HG03095 (cell line): ENCODE measurements around the gene CDH2.

Experiments used
- ATAC-seq: cut with Tn5 transposase; IDR thresholded peaks from one replicate; pipeline ENCODE4 v1.9.1; 2021; ENCODE audit warnings: moderate library complexity; ENCODE audit not compliant: unreplicated experiment

CDH2 gene

DNA sequence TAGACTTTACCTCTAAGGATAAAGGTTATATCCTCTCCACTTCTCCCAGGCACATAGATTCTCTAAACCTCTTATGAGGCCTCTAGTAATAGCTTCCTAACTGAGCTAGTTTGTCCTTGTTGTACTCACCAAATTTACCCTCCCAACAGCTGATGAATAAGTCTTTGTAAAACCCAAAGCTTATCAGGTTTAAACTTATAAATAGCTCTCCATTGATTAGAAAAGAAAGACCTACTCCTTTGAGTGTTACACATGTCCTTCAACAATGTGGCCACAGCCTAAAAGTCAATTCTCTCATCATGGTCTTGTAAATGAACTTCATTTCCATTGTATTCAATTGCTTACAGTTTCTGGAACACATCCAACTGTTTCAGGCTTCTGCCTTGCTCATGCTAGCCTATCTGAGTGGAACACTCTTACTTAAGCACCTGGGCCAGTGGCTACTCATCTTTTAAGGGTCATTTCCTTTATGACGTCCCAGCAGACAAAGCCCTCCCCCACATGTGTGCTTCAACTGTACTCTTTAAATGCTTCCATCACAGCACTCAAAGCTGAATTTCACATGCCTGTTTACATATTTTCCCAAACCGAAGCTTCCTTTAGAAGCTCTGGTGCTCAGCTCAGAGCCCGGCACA is 131.6 kb downstream of the CDH2 start:
- ATAC-seq, result no peak

DNA sequence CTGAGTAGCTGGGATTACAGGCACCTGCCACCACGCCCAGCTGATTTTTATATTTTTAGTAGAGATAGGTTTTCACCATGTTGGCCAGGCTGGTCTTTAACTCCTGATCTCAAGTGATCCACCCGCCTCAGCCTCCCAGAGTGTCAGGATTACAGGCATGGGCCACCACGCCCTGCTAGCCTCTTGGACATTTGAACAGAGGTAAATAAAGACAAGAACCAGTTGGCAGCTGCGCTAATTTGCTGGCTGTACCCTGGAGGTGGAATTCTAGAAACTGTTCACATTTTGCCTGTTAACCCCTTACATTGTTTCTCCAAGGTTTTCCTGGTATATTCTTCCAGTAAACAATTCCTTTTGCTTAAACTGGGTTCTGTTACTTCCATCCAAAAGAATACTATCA is 132.9 kb downstream of the CDH2 start:
- ATAC-seq, result no peak

- no peak for ATAC-seq
Observed at GRCh38 chr18:28043631-28044030, 133.3 kb downstream of the CDH2 start.

- no peak for ATAC-seq
Observed at GRCh38 chr18:28041366-28041765, 135.6 kb downstream of the CDH2 start.

DNA sequence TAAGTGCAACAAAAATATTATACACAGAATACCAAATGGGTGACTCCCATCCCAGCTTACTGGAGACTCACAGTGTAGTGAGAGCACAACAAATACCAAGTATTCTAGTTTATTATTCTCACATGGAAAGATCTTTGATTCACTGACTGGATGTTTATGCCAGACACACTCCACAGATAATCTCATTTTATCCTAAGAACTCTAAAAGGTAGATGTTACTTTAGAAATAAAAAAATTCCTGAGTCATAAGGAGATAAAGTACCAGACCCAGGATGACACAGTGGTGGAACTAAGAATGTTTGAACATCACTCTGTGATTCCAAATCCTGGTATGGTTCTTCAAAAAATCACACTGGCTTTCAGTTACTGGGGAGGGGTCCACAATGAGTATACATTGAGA is 136.2 kb downstream of the CDH2 start:
- ATAC-seq, result no peak

DNA sequence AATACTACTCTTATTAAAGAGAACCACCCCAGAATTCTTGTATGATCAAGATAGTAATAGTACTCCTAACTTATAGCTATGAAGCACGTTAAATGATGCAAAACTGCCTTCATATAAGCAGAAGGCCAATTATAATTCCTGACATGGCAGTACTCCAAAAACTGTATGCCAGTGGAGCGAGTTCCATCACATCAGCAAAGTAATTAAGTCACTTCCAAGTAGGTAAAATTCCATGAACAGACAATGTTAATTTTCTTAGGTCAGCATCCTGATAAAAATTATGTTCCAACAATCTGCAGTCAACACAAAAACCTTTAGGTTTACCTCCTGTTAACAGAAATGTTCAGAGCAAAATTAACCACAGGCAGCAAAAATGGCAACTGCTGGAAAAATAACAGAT is 136.7 kb downstream of the CDH2 start:
- no peak for ATAC-seq

GRCh38 chr18:28039691-28040090 is 137.2 kb downstream of the CDH2 start:
- no peak for ATAC-seq

- no peak for ATAC-seq
Observed at GRCh38 chr18:28039078-28039477, 137.9 kb downstream of the CDH2 start.

- no peak for ATAC-seq
Observed at GRCh38 chr18:28036488-28036887, 140.4 kb downstream of the CDH2 start.

DNA sequence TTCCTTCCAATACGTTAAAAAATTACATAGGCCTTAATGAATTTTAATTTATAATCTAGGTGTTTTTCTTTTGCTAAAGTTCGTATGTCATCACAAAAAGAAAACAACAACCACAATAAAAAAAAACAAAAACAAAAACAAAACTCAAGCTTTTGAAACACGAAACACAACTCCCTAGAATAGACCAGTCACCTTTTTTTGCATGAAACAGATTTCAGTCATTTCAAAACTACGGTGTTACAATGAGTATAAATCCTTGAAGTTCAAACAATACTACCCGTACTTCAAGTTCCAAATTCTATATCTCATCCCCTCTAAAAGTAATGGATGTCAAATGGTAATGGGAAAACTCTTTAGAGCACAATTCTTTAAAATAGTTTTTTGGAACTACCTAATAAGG is 142.4 kb downstream of the CDH2 start:
- no peak for ATAC-seq

- no peak for ATAC-seq
Observed at GRCh38 chr18:28032177-28032576, 144.8 kb downstream of the CDH2 start.

GRCh38 chr18:28030458-28030857 is 146.5 kb downstream of the CDH2 start:
- no peak for ATAC-seq

DNA sequence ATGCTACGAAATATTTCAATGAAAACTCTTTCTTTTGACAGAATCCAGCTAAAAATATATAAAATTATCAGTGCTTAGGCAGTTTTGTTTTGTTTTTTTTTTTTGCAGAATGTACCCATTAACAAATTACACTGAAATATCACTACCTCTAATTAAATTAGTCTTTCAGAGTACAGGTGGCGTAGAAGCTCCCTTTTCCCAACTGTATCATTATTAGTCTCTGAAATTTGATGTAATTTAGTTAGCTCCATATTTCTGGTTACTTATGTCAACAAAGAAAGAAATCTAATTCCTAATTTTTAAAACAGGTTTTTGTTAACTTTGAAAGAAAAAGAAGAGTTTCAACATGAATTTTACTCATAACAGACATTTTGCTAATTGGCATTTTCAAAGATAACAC is 149.2 kb downstream of the CDH2 start:
- ATAC-seq, result no peak

- no peak for ATAC-seq
Observed at GRCh38 chr18:28019425-28020108, 157.4 kb downstream of the CDH2 start.

GRCh38 chr18:28018351-28018750 is 158.6 kb downstream of the CDH2 start:
- no peak for ATAC-seq

- ATAC-seq, result no peak
Observed at GRCh38 chr18:28015671-28016070, 161.3 kb downstream of the CDH2 start.

- ATAC-seq, result no peak
Observed at GRCh38 chr18:28013066-28013465, 163.9 kb downstream of the CDH2 start.

GRCh38 chr18:28012336-28012735 is 164.6 kb downstream of the CDH2 start:
- no peak for ATAC-seq

DNA sequence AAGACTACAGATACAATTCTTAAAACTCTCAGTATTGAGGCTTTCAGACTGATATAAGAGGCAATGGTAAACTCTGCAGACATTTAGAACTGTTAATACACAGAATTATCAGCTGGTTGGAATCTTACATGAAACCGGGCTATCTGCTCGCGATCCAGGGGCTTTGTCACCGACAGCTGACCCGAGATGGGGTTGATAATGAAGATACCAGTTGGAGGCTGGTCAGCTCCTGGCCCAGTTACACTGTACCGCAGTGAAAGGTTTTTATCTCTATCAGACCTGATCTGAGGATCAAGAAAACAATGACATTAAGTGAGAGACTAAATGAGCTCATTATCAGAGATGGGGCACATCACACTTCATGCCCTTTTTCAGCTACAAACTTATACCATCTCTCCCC is 167.3 kb downstream of the CDH2 start:
- ATAC-seq, result no peak

- no peak for ATAC-seq
Observed at GRCh38 chr18:28007841-28008240, 169.1 kb downstream of the CDH2 start.

GRCh38 chr18:28005164-28005563 is 171.8 kb downstream of the CDH2 start:
- ATAC-seq, result no peak

DNA sequence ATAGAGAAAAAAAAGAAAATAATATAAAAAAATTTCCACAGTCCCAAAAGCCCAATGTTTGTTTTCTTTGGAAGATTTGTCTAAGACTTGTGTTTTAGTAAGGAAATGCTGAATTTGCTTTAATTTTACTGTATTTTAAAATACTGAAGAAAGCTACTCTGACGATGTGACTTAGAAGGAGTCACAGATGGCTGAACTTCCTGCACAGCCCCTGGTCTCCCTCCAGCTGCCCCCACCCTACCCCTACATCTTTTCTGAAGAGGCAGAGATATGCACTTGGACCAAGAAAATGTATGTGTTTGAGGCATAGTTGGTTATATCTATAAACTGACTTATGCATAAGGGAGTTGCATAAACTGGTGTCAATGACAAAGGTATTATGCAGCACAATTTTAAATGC is 172.3 kb downstream of the CDH2 start:
- ATAC-seq, result no peak

DNA sequence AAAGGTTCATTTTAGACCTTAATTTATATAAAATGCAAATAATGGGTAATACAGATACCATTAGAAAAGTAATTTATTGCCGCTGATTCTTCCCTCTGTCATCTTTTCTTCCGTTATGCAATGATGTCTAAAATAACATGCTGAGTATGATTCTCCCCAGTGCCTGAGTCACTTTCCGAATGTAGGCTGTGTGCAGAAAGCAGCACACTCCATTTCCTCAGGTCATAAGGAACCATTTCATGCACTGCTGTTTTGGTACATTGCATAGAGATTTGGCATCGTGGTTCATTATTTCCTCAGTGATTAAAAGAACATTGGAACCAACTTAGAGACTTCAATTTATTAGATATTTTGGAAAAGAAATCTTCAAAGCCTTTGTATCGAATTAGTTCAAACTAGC is 173.5 kb downstream of the CDH2 start:
- ATAC-seq, result no peak
